ENCODE data around the gene RRN3.
"Not testable (repeated sequence)": the region's sequence is repeated elsewhere in the genome, so short reads cannot be mapped to it uniquely, and the experiment has no call there.

GRCh38 chr16:15050440-15050839 lies 43.6 kb downstream of the RRN3 start:
- not testable (repeated sequence) for TF ChIP-seq CTCF, POLR2A (IDR thresholded peaks at IDR 0.05)
